ENCODE data around the gene CDC40. TPM values are rescaled to one million over a fixed set of nuclear protein-coding genes. Genes with fewer than 3 reads are reported as not detected.
"Not testable (repeated sequence)": the region's sequence is repeated elsewhere in the genome, so short reads cannot be mapped to it uniquely, and the experiment has no call there.

The CDC40 gene
- total RNA-seq, 1 experiment from 2014 or later: 23.1 TPM

DNA sequence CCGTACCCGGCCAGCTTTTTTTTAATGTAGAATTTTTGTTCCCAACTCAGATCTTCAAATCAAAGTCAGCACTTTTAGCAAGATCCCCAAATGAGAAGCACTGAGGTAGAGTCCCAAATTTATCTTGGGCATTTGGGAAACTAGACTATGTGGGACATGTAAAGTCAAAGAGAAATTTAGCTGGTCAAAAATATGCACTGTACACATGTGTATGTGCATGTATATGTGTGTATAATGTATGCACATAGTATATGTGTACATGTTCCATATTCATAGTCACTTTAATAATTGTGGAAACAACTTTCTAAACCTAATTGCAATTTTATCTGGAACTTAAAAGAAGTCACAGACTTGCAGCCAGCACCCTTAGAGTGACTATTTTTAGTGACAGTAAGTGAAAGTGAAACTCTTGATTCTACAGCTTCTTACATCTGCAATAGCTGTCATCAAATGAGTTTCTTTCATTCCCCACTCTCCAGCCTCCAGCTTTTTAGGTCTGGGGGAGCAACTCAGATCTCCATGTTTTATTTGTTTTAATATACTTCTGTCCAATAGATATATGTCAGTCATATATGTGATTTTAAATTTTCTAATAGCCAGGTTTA lies 53.6 kb downstream of the CDC40 start:
- DNase-seq: no peak
- no peaks in the 10 kb centered on the region for H3K27me3 ChIP-seq (ENCODE audit: control insufficient read depth, insufficient read depth, low read length)
- peaks cover 1% of the 10 kb centered on the region; the same call in 1 of the 2 replicates for H3K36me3 ChIP-seq (replicated peaks; ENCODE audit: control insufficient read depth, insufficient read depth, low read length)
- no peak overlapping the region for H3K4me3 ChIP-seq (ENCODE audit: insufficient read depth, low read depth, low read length)

DNA sequence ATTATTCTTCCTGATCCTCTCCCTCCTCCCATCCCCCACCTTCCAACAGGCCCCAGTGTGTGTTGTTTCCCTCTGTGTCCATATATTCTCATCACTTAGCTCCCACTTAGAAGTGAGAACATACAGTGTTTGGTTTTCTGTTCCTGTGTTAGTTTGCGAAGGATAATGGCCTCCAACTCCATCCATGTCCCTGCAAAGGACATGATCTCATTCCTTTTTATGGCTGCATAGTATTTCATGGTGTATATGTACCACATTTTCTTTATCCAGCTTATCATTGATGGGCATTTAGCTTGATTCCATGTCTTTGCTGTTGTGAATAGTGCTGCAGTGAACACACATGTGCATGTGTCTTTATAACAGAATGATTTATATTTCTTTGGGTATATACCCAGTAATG lies 55.8 kb downstream of the CDC40 start:
- not testable (repeated sequence) for DNase-seq; H3K36me3 ChIP-seq (replicated peaks; ENCODE audit: control insufficient read depth, insufficient read depth, low read length); H3K27me3 ChIP-seq (ENCODE audit: control insufficient read depth, insufficient read depth, low read length); H3K4me3 ChIP-seq (ENCODE audit: insufficient read depth, low read depth, low read length)

DNA sequence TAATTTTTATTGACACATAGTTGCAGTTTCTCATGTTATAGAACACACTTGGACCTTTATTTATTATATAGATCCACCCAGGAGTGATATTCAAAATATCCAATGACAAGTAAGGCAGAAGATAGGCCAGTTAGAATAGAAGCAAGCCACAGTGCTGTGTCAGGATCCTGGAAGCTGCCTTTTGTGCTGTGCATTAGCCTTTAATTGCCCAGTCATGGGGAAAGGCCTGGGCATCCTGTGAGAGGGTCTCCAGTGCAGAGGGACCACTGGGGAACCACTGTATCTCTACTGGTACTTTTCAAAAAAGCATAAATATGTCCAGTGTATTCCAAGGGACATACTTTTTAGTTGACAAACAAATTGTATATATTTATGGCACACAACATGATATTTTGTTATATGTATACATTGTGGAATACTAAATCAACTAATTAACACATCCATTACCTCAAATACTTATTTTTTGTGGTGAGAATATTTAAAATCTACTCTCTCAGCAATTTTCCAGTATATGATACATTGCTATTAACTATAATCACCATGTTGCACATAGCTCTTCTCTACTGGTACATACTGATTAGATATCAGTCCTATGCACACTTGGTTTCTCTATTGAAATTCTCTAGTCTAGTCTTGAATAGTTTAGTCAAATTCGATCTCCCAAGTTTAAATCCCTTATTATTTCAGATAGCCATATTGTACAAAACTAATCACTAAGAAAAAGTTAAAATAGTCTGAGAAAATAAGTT lies 59.5 kb downstream of the CDC40 start:
- H3K27me3 ChIP-seq (ENCODE audit: control insufficient read depth, insufficient read depth, low read length): no peaks in the 10 kb centered on the region
- H3K36me3 ChIP-seq (replicated peaks; ENCODE audit: control insufficient read depth, insufficient read depth, low read length): no peaks in the 10 kb centered on the region
- DNase-seq: no peak
- no peak overlapping the region for H3K4me3 ChIP-seq (ENCODE audit: insufficient read depth, low read depth, low read length)

DNA sequence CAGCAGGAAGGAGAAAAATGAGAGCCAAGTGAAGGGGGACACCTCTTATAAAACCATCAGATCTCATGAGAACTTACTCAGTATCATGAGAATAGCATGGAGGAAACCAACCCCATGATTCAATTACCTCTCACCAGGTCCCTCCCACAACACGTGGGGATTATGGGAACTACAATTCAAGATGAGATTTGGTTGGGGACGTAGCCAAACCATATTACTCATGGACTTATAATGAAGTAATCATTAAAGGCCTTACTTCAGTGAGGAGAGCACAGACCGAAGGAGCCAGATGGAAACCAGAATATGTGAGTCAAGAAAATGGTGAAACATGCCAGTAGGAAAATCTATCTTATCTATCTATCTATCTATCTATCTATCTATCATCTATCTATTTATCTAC lies 64.4 kb downstream of the CDC40 start:
- H3K36me3 ChIP-seq (replicated peaks; ENCODE audit: control insufficient read depth, insufficient read depth, low read length); H3K4me3 ChIP-seq (ENCODE audit: insufficient read depth, low read depth, low read length); H3K27me3 ChIP-seq (ENCODE audit: control insufficient read depth, insufficient read depth, low read length); DNase-seq: not testable (repeated sequence)

DNA sequence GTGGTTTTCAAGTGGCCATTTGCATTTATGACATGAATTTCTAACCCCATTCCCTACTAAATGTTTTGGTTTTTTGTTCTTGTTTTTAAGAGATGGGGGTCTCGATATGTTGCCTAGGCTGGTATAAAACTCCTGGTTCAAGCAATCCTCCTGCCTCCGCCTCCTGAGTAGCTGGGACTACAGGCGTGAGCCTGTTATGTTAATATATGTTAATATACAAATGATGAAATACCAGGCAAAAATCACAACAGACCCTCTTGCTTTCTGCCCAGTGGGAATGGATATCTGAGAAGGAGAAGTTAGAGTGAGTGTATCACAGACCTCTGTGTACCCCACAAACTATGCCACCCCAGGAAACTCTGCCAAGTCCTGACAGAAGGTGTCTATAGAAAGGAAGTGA lies 66.2 kb downstream of the CDC40 start:
- DNase-seq: no peak
- no peak overlapping the region for H3K4me3 ChIP-seq (ENCODE audit: insufficient read depth, low read depth, low read length)
- no peaks in the 10 kb centered on the region for H3K36me3 ChIP-seq (replicated peaks; ENCODE audit: control insufficient read depth, insufficient read depth, low read length)
- H3K27me3 ChIP-seq (ENCODE audit: control insufficient read depth, insufficient read depth, low read length): no peaks in the 10 kb centered on the region

DNA sequence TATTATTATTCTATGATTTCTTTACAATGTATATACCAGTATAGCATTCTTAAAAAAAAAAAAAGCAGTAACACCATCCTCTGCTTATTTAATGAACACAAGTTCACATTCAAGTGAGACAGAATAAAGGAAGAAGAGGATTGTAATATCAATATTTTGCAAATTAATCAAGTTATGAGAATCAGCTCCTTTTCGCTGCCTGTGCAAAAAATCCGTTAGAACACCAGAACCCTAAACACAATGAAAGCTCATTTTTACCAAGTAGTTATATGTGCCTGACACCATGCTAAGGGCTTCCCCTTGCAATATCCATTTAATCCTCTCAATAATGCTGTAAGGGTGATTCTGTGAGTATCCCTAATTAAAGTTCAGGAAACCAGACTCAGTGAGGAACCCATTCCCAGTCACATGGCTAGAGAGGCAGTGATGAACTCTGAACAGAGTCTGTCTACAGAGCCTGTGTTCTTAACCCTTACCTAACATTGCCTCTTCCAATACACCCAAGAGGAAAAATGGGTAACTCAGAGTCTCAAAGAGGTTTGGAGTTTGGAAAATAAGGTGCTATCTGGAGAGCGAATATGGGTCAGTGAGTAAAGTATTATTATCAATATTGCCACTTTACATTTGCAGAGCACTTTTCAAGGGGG lies 66.8 kb downstream of the CDC40 start:
- Histone ChIP-seq H3K27me3 (ENCODE audit: control insufficient read depth, insufficient read depth, low read length) (no peaks in the 10 kb centered on the region), H3K4me3 (ENCODE audit: insufficient read depth, low read depth, low read length) (no peak overlapping the region), H3K36me3 (replicated peaks; ENCODE audit: control insufficient read depth, insufficient read depth, low read length) (no peaks in the 10 kb centered on the region)
- DNase-seq: no peak

DNA sequence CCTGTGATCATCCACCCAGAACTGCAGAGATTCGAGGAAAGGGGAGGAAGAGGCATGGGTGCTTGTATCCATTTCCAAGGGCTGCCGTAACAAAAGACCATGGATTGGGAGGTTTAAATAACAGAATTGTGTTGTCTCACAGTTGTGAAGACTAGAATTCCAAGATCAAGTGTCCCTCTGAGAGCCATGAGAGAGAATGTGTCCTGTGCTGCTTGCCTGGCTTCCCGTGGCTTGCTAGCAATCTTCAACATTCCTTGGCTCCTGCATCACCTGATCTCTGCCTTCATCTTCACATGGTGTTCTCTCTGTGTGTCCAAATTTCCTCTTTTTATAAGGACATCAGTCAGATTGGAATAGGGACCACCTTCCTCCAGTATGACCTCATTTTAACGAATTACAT lies 69.8 kb downstream of the CDC40 start:
- no peak for DNase-seq
- Histone ChIP-seq H3K27me3 (ENCODE audit: control insufficient read depth, insufficient read depth, low read length) (no peaks in the 10 kb centered on the region), H3K4me3 (ENCODE audit: insufficient read depth, low read depth, low read length) (no peak overlapping the region), H3K36me3 (replicated peaks; ENCODE audit: control insufficient read depth, insufficient read depth, low read length) (no peaks in the 10 kb centered on the region)

DNA sequence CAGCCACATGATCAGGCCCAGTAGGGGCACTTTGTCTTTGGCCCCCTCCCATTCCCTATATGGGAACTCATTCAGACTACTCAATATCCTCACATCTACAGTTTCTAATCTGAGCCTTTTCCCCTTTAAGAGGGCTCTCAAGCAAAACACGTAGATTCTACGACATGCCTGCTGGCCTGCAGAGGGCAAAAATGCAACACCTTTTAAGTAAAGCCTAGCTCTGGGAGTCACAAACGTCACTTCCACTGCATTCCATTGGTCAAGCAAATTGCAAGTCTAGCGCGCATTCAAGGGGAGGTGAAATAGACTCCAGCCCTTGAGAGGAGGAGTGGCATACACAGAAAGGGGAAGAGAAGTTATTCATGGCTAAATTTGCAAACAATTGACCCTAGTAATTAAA lies 70.6 kb downstream of the CDC40 start:
- H3K27me3 ChIP-seq (ENCODE audit: control insufficient read depth, insufficient read depth, low read length): no peaks in the 10 kb centered on the region
- H3K4me3 ChIP-seq (ENCODE audit: insufficient read depth, low read depth, low read length): no peak overlapping the region
- no peaks in the 10 kb centered on the region for H3K36me3 ChIP-seq (replicated peaks; ENCODE audit: control insufficient read depth, insufficient read depth, low read length)
- DNase-seq: no peak

DNA sequence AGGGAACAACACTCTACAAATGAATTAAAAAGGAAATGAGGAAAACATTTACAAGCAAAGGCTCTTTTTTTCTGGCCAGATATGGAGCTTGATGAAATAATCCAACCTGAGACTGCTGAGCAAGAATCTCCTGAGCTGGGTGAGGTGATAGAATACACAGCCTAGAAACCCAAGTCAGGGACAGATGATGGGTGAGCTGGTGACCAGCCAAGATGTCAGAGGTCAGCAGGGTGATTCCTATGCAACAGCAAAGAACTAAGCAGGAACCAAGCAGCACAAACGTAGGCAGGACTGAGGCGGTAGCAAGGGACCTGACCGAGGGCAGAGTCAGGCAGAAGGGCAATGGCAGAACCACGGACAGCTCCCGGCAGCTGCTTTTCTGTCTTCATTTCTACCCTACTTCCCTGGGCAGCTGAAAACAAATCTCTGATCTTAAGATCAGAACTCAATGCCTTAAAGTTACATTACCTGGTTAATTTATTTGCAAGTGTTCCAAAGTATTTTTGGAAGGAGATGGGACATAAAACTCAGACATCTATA lies 75.1 kb downstream of the CDC40 start:
- Histone ChIP-seq H3K27me3 (ENCODE audit: control insufficient read depth, insufficient read depth, low read length) (no peaks in the 10 kb centered on the region), H3K4me3 (ENCODE audit: insufficient read depth, low read depth, low read length) (no peak overlapping the region), H3K36me3 (replicated peaks; ENCODE audit: control insufficient read depth, insufficient read depth, low read length) (no peaks in the 10 kb centered on the region)
- DNase-seq: peak; percentile 33

DNA sequence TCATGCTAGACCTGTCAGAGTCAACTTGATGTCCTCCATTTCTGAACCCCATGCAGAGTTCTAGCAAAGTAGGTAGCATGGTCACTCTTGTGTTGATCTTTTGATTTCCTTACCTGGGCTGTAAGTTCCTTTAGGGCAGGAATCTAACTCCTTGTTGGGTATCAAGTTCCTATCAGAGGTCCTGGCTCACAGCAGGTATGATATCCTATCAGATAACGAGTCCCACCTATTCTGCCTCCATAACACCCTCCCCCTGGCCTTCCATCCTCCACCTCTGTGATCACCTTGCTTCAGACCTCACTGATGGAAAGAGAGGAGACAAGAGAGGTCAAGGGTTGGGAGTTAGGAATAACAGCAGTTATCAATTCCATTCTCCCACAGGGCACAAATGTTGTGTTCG lies 76.1 kb downstream of the CDC40 start:
- Histone ChIP-seq H3K4me3 (ENCODE audit: insufficient read depth, low read depth, low read length) (no peak overlapping the region), H3K27me3 (ENCODE audit: control insufficient read depth, insufficient read depth, low read length) (no peaks in the 10 kb centered on the region), H3K36me3 (replicated peaks; ENCODE audit: control insufficient read depth, insufficient read depth, low read length) (no peaks in the 10 kb centered on the region)
- no peak for DNase-seq

DNA sequence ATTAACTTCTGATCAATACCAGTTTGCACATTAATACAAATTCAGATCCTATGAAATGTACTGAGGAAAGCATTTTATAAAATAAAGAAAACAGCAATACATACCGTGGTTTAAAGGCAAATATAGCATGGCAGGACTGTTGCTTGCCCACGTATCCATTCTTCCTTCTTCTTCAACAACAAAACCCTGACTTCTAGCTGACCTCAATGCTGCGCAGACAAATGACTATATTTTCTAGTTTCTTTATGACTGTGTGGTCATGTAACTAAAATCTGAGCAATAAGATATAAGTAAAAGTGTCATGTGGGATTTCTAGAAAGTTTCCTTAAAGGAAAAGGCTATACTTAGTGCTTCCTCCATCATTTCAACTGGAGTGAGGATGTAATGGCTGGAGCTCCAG lies 85.0 kb downstream of the CDC40 start:
- no peaks in the 10 kb centered on the region for H3K36me3 ChIP-seq (replicated peaks; ENCODE audit: control insufficient read depth, insufficient read depth, low read length)
- H3K27me3 ChIP-seq (ENCODE audit: control insufficient read depth, insufficient read depth, low read length): no peaks in the 10 kb centered on the region
- DNase-seq: no peak

DNA sequence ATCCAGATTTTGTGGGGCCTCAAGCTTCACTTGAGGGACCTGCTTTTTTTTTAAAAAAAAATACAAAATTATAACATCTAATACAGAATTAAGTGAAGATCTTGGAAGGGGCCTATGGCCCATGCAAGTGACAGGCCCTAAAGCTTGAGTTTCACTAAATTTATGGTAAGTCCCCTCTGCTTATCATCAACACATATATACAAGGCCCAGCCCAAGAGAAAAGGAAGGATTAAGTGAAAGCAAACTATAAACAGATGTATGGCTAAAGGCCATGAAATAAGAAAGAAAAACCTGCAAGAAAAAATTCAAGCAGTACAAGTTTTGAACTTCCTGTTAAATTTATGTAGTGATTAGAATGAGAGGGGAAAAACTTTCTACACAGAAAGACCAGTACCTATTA lies 86.8 kb downstream of the CDC40 start:
- Histone ChIP-seq H3K27me3 (ENCODE audit: control insufficient read depth, insufficient read depth, low read length) (no peaks in the 10 kb centered on the region), H3K4me3 (ENCODE audit: insufficient read depth, low read depth, low read length) (no peak overlapping the region), H3K36me3 (replicated peaks; ENCODE audit: control insufficient read depth, insufficient read depth, low read length) (no peaks in the 10 kb centered on the region)
- no peak for DNase-seq

More for the DNA sequence above, 85.0 kb downstream of the CDC40 start:
- no peak overlapping the region for H3K4me3 ChIP-seq (ENCODE audit: insufficient read depth, low read depth, low read length)

DNA sequence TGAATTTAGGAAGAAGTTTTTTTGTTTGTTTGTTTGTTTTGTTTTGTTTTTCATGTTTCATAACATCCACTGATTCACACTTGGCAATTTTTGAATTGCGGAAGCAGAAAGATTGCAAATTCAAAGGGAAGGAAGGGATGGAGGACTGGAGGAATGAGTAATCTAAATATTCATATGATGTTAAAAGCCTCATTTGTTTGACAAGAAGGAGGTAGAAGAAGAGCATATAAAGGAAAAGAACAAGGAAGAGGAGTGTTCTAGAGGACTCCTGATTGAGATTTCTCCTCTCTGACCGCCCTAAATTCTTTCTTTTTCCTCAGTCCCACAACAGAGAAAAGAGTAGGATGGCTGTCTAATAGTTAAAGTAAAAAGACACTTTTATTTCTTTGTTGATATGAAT lies 89.4 kb downstream of the CDC40 start:
- no peak overlapping the region for H3K4me3 ChIP-seq (ENCODE audit: insufficient read depth, low read depth, low read length)

DNA sequence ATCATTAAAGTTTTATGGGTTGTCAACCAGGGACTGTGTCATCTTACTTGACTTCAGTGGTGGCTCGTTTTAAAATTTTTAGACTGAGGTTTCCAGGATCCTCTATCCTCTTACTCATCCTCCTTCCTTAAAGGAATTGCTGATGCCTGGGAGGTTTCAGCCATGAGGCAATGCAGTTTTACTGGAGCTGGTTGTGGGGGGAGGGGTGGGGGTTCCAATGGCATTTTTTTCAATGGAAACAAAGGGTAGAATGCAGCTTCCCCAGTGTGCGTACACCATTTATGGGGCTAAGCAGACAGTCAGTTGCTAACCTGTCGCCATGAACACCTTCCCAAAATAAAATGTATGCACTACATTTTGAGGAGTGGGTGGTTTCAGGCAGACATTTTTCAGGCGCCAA lies 89.9 kb downstream of the CDC40 start:
- peak; percentile 18 for DNase-seq
- Histone ChIP-seq H3K4me3 (ENCODE audit: insufficient read depth, low read depth, low read length) (no peak overlapping the region), H3K36me3 (replicated peaks; ENCODE audit: control insufficient read depth, insufficient read depth, low read length) (no peaks in the 10 kb centered on the region), H3K27me3 (ENCODE audit: control insufficient read depth, insufficient read depth, low read length) (no peaks in the 10 kb centered on the region)

More for the DNA sequence above, 89.4 kb downstream of the CDC40 start:
- H3K27me3 ChIP-seq (ENCODE audit: control insufficient read depth, insufficient read depth, low read length): no peaks in the 10 kb centered on the region
- H3K36me3 ChIP-seq (replicated peaks; ENCODE audit: control insufficient read depth, insufficient read depth, low read length): no peaks in the 10 kb centered on the region
- no peak for DNase-seq

DNA sequence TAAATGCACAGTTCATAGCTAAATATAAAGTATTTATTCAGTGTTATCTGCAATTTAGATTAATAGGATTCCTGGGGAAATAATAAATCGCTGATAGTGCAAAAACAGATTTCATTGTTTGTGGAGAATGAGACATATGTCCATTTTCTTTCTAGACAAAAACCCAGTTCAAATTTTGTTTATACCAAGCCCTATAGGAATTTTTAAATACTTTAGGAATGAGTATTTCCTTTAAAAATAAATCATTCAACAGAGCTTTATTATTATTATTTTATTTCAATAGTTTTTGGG lies 91.5 kb downstream of the CDC40 start:
- no peaks in the 10 kb centered on the region for H3K36me3 ChIP-seq (replicated peaks; ENCODE audit: control insufficient read depth, insufficient read depth, low read length)
- DNase-seq: no peak
- H3K27me3 ChIP-seq (ENCODE audit: control insufficient read depth, insufficient read depth, low read length): no peaks in the 10 kb centered on the region
- H3K4me3 ChIP-seq (ENCODE audit: insufficient read depth, low read depth, low read length): no peak overlapping the region
